Measurements from ENCODE around the gene CEP112.

DNA sequence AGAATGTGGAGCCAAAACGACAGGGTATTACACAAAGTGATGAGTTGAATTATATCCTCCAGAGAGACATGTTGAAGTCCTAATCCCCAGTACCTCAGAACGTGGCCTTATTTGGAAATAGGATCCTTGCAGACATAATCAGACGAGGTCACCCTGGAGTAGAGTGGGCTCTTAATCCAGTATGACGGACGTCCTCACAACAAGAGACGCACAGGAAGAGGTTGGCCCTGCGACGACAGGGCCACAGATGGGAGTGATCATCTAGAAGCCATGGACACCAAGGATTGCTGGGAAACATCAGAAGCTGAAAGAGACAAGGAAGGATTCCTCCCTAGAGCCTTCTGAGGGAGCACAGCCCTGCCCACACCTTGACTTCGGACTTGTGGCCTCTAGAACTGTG is 488.0 kb downstream of the CEP112 start:
- no peak for TF ChIP-seq CTCF (IDR thresholded peaks at IDR 0.05; ENCODE audit: low read length)
- TF ChIP-seq EZH2 (optimal IDR thresholded peaks at IDR 0.05; ENCODE audit: low read depth, low read length), result no peak
- no peak for TF ChIP-seq EZH2phosphoT487 (IDR thresholded peaks at IDR 0.05; ENCODE audit: low read length)

All from MM.1S (cell line).